SU-DHL-6 (cell line): ENCODE results near the gene RPL3.

Experiments used
- H2AFZ ChIP-seq: fragments of 200-600 bp; sonication (generic); 2 replicates; pipeline ENCODE4 v1.6.1; 2014; ENCODE audit warnings: low read depth, mild to moderate bottlenecking, moderate library complexity, mixed read lengths, antibody characterized with exemption, low read length; ENCODE audit not compliant: severe bottlenecking
- H3F3A ChIP-seq: fragments of 200-600 bp; shearing (Covaris generic); 2 replicates; pipeline ENCODE4 v1.6.0; 2016; ENCODE audit warnings: antibody characterized with exemption, mild to moderate bottlenecking; ENCODE audit not compliant: insufficient read depth
- H3K27ac ChIP-seq: fragments of 200-600 bp; sonication (generic); 2 replicates; pipeline ENCODE4 v1.5.1; 2016; ENCODE audit warnings: low read depth, mild to moderate bottlenecking, low read length, moderate library complexity, mixed read lengths
- H3K27me3 ChIP-seq: fragments of 200-600 bp; sonication (generic), shearing (Covaris generic); 2 replicates; pipeline ENCODE4 v1.6.0; 2014; ENCODE audit warnings: mild to moderate bottlenecking, low read length
- H3K36me3 ChIP-seq: fragments of 200-600 bp; sonication (generic); 2 replicates; pipeline ENCODE4 v1.6.1; 2014; ENCODE audit warnings: mild to moderate bottlenecking, low read length, mixed read lengths
- H3K4me2 ChIP-seq: fragments of 300-600, 200-600 bp; shearing (Covaris generic), sonication (generic); 2 replicates; pipeline ENCODE4 v1.6.0; 2014; ENCODE audit warnings: low read length, low read depth, mild to moderate bottlenecking; ENCODE audit not compliant: poor library complexity, severe bottlenecking
- H3K4me3 ChIP-seq: fragments of 200-600 bp; sonication (generic); 2 replicates; pipeline ENCODE4 v1.5.1; 2014; ENCODE audit warnings: antibody characterized with exemption, low read length, mild to moderate bottlenecking, mixed read lengths; ENCODE audit not compliant: insufficient read depth, poor library complexity, severe bottlenecking
- H3K79me2 ChIP-seq: fragments of 200-600 bp; sonication (generic); 2 replicates; pipeline ENCODE4 v1.6.1; 2014; ENCODE audit warnings: mild to moderate bottlenecking, low read length, moderate library complexity; ENCODE audit not compliant: insufficient read depth
- H3K9ac ChIP-seq: fragments of 200-600 bp; sonication (generic); 2 replicates; pipeline ENCODE4 v1.7.0; 2014; ENCODE audit warnings: mild to moderate bottlenecking, low read length
- H3K9me2 ChIP-seq: fragments of 200-600 bp; sonication (generic); replicated peaks from 2 replicates; pipeline ENCODE4 v1.6.1; 2014; ENCODE audit warnings: low read length; ENCODE audit not compliant: insufficient read depth
- H3K9me3 ChIP-seq: fragments of 200-600 bp; sonication (generic); 2 replicates; pipeline ENCODE4 v1.6.1; 2014; ENCODE audit warnings: low read length, mixed read lengths; ENCODE audit not compliant: insufficient read depth
- H4K20me1 ChIP-seq: fragments of 200-600 bp; sonication (generic); 2 replicates; pipeline ENCODE4 v1.6.1; 2014; ENCODE audit warnings: low read depth, mild to moderate bottlenecking, antibody characterized with exemption, low read length, moderate library complexity, mixed read lengths
- EZH2phosphoT487 ChIP-seq: fragments of 200-600 bp; sonication (generic), shearing (Covaris generic); conservative IDR thresholded peaks from 2 replicates; pipeline ENCODE4 v1.6.1; 2018; ENCODE audit warnings: mild to moderate bottlenecking, antibody characterized with exemption, low read length, moderate library complexity, mixed read lengths
- TF ChIP-seq, protein P1 (sequence below): fragments of 200-600 bp; sonication (generic); IDR thresholded peaks from one replicate; pipeline ENCODE4 v1.5.1; 2017; ENCODE audit warnings: antibody characterized with exemption, mild to moderate bottlenecking, low read length, moderate library complexity; ENCODE audit not compliant: insufficient read depth, poor library complexity, severe bottlenecking

Gene RPL3

DNA sequence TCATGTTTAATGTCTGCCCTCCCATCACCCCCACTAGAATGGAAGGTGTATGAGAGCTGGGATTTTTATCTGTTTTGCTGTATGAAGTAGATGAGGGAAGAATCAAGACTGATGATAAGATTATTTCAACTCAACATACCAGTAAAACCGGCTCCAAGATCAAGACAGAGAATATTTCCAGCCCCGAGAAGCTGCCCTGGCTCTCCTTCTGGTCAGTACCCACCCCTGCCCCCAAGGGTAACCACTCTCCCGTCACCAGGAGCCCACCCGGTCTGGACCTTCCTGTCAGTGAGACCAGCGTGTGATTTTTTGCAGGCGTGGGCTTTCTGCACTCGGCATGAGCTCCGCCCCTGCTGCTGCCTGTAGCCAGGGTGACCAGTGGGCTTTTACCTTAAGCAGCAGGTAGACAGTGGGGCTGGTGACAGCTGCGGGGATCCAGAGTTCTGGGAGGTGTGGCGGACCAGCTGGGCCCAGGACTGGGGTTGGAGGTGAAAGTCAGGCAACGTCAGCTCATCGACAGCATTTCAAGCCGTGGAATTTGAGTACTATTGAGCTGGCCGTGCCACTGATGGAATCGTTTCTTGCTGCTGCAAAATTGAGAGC, 25.6 kb downstream of the RPL3 start:
- Histone ChIP-seq H3K4me2 (no peak overlapping the region), H4K20me1 (no peaks in the 10 kb centered on the region), H3K79me2 (no peaks in the 10 kb centered on the region), H3F3A (no peaks in the 10 kb centered on the region), H3K9me2 (no peaks in the 10 kb centered on the region), H3K27me3 (no peaks in the 10 kb centered on the region), H3K36me3 (no peaks in the 10 kb centered on the region), H3K4me3 (no peak overlapping the region), H3K9me3 (no peaks in the 10 kb centered on the region), H3K9ac (no peak overlapping the region), H3K27ac (no peak overlapping the region), H2AFZ (no peak overlapping the region)
- TF ChIP-seq, protein P1, sequence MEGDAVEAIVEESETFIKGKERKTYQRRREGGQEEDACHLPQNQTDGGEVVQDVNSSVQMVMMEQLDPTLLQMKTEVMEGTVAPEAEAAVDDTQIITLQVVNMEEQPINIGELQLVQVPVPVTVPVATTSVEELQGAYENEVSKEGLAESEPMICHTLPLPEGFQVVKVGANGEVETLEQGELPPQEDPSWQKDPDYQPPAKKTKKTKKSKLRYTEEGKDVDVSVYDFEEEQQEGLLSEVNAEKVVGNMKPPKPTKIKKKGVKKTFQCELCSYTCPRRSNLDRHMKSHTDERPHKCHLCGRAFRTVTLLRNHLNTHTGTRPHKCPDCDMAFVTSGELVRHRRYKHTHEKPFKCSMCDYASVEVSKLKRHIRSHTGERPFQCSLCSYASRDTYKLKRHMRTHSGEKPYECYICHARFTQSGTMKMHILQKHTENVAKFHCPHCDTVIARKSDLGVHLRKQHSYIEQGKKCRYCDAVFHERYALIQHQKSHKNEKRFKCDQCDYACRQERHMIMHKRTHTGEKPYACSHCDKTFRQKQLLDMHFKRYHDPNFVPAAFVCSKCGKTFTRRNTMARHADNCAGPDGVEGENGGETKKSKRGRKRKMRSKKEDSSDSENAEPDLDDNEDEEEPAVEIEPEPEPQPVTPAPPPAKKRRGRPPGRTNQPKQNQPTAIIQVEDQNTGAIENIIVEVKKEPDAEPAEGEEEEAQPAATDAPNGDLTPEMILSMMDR, result no peak
- TF ChIP-seq EZH2phosphoT487, result no peak

DNA sequence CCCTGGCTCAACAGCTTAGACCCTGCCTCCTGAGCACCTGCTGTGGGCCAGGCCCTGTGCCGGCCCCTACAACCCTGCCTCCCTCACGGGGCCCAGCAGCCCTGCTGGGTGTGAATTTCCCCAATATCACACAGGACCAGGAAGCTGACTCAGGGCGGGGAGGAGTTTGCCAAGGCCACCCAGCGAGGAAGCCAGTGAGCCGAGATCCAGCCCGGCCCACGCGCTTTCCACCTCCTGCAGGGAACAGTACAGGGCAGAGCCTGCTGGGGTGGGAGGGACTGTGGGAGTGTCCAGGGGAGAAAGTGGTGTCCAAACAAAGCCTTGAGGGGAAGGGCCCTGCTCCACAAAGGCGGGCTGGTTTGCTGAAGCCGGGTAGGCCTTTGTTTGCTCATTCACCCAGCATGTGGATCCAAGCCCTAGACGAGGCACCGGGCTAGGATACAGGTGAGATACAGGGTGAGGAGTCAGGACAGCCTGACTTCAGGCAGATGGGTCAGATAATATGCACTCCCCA, 26.8 kb downstream of the RPL3 start:
- Histone ChIP-seq H4K20me1 (no peaks in the 10 kb centered on the region), H3K9ac (no peak overlapping the region), H2AFZ (no peak overlapping the region), H3K79me2 (no peaks in the 10 kb centered on the region), H3K27ac (no peak overlapping the region), H3K27me3 (no peaks in the 10 kb centered on the region), H3K9me2 (no peaks in the 10 kb centered on the region), H3K36me3 (no peaks in the 10 kb centered on the region), H3K4me2 (no peak overlapping the region), H3F3A (no peaks in the 10 kb centered on the region), H3K4me3 (no peak overlapping the region), H3K9me3 (no peaks in the 10 kb centered on the region)
- no peak for TF ChIP-seq EZH2phosphoT487
- TF ChIP-seq, protein P1, result no peak

DNA sequence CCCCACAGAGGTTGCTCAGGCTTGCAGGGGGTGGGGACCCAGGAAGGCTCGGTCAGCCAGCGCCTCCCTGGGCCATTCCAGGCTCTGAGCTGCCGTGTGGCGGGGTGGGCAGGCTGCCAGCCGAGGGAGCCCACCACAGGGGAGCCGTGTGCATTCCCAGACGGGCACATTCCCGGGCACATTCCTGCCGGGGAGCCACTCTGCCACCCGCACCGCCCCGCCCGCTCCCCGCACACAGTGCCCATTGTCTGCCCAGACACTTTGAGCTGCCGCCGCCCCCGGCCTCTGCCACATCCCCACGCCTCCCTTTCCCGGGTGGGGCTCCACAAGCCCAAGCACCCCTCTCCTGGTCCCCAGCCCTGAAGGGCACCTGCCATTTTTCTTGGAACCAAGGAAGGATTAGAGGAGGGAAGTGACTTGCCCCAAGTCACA, 27.4 kb downstream of the RPL3 start:
- no peak overlapping the region for H3K27ac ChIP-seq
- no peak overlapping the region for H3K9ac ChIP-seq
- H3K4me3 ChIP-seq, result no peak overlapping the region
- no peaks in the 10 kb centered on the region for H3K9me2 ChIP-seq
- no peaks in the 10 kb centered on the region for H3K27me3 ChIP-seq
- no peaks in the 10 kb centered on the region for H3K9me3 ChIP-seq
- no peaks in the 10 kb centered on the region for H3K36me3 ChIP-seq
- no peaks in the 10 kb centered on the region for H3F3A ChIP-seq
- H4K20me1 ChIP-seq, result no peaks in the 10 kb centered on the region
- TF ChIP-seq EZH2phosphoT487, result no peak
- TF ChIP-seq, protein P1, result no peak
- H2AFZ ChIP-seq, result no peak overlapping the region
- H3K79me2 ChIP-seq, result no peaks in the 10 kb centered on the region
- H3K4me2 ChIP-seq, result no peak overlapping the region
